Esophagus muscularis mucosa (tissue), 4 donors: ENCODE measurements around the gene CASP9.

Experiments used
- EP300 ChIP-seq: sonication (generic); formaldehyde crosslinking; IDR thresholded peaks from one replicate; pipeline ENCODE4 v1.6.1; 2017; ENCODE audit warnings: antibody characterized with exemption
- POLR2A ChIP-seq: fragments of 450-650 bp; IDR thresholded peaks from one replicate; pipeline ENCODE4 v1.6.1; 2017; ENCODE audit warnings: antibody characterized with exemption, moderate library complexity, mild to moderate bottlenecking, low read depth
- POLR2AphosphoS5 ChIP-seq, 2 donors: sonication (generic); formaldehyde crosslinking; IDR thresholded peaks; one replicate each; pipeline ENCODE4 v1.6.1; 2017; ENCODE audit warnings: antibody characterized with exemption in 2 of 2
- TF ChIP-seq, protein P1 (sequence below), 3 experiments: fragments of 200-600 bp in 2 of 3; fragments of 450-650 bp in 1 of 3; sonication (generic) in 2 of 3; IDR thresholded peaks; one replicate each; pipeline ENCODE4 v1.5.1; 2017 to 2019; ENCODE audit warnings: antibody characterized with exemption in 3 of 3, mild to moderate bottlenecking in 2 of 3, moderate library complexity in 1 of 3

DNA sequence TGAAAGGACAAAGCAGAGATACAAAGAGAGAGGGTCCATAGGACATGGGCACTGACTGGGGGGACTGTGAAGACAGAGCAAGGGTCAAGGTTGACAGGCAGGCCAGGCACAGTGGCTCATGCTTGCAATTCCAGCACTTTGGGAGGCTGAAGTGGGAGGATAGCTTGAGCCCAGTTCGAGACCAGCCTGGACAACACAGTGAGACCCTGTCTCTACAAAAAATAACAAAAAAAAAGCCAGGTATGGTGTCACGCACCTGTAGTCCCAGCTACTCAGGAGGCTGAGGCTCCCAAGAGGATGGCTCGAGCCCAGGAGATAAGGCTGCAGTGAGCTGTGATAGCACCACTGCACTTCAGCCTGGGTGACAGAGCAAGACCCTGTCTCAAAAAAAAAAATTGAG lies 4.4 kb downstream of the CASP9 start:
- TF ChIP-seq POLR2A (no peak), EP300 (no peak), POLR2AphosphoS5 (IDR thresholded peaks at IDR 0.05) (no peak)
- TF ChIP-seq, protein P1, sequence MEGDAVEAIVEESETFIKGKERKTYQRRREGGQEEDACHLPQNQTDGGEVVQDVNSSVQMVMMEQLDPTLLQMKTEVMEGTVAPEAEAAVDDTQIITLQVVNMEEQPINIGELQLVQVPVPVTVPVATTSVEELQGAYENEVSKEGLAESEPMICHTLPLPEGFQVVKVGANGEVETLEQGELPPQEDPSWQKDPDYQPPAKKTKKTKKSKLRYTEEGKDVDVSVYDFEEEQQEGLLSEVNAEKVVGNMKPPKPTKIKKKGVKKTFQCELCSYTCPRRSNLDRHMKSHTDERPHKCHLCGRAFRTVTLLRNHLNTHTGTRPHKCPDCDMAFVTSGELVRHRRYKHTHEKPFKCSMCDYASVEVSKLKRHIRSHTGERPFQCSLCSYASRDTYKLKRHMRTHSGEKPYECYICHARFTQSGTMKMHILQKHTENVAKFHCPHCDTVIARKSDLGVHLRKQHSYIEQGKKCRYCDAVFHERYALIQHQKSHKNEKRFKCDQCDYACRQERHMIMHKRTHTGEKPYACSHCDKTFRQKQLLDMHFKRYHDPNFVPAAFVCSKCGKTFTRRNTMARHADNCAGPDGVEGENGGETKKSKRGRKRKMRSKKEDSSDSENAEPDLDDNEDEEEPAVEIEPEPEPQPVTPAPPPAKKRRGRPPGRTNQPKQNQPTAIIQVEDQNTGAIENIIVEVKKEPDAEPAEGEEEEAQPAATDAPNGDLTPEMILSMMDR (IDR thresholded peaks at IDR 0.05): no peak
